Hepatocyte (in vitro differentiated cells): ENCODE results near the gene GRID1.

Experiments
- CTCF ChIP-seq: fragments of 200-600 bp; sonication (generic); IDR thresholded peaks from 2 replicates; pipeline ENCODE4 v1.5.1; 2016; ENCODE audit warnings: antibody characterized with exemption, mild to moderate bottlenecking; ENCODE audit not compliant: poor library complexity
- EZH2 ChIP-seq: fragments of 200-600 bp; sonication (generic); IDR thresholded peaks from 2 replicates; pipeline ENCODE4 v1.6.1; 2016; ENCODE audit warnings: antibody characterized with exemption, mild to moderate bottlenecking, borderline replicate concordance
- EZH2phosphoT487 ChIP-seq: fragments of 200-600 bp; sonication (generic); IDR thresholded peaks from one replicate; pipeline ENCODE4 v1.6.1; 2018; ENCODE audit warnings: antibody characterized with exemption, mild to moderate bottlenecking, low read depth, moderate library complexity; ENCODE audit not compliant: unreplicated experiment, severe bottlenecking

DNA sequence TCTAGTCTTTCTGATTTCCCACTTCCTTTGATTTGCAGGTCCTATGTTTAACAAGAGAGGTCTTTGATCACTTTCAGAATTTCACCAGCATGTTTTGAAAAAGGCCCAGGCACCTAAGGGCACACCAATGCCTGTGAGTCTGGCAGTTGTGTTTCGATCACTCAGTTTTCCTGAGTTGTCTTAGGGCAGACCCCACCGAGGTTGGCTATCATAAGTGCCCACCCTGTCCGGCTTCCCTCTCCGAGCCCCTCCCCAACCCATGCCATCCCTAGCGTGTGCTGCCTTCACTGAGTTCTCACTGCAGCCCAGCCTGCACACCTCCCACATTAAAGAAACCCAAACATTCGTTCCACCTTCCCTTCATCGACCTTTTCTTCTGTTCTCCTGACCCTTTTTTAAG, 257.9 kb downstream of the GRID1 start:
- TF ChIP-seq CTCF: no peak
- no peak for TF ChIP-seq EZH2
- no peak for TF ChIP-seq EZH2phosphoT487
